Sigmoid colon (tissue), 7 donors: ENCODE data around the gene PPP1R9B. TPM values are rescaled to one million over a fixed set of nuclear protein-coding genes. Genes with fewer than 3 reads are reported as not detected.
A peak's percentile ranks its signal among the peaks of the same experiment; 100 is the strongest.

ENCODE experiments used
- DNase-seq: peaks from one replicate; pipeline ENCODE4 v3.0.0-alpha.2; 2019
- H3K27ac ChIP-seq, 4 donors: fragments of 200-600 bp; sonication (generic); one replicate each; pipeline ENCODE4 v1.5.1; 2016 to 2019; ENCODE audit warnings: mild to moderate bottlenecking in 1 of 4
- H3K27me3 ChIP-seq, 3 donors: fragments of 200-600 bp; sonication (generic); one replicate each; pipeline ENCODE4 v1.5.1; 2019; ENCODE audit warnings: mild to moderate bottlenecking in 1 of 3
- H3K36me3 ChIP-seq, 4 donors: fragments of 200-600 bp; sonication (generic); one replicate each; pipeline ENCODE4 v1.5.1; 2016 to 2019
- H3K4me1 ChIP-seq, 4 donors: fragments of 200-600 bp; sonication (generic); one replicate each; pipeline ENCODE4 v1.5.1; 2017 to 2019
- H3K4me3 ChIP-seq, 4 donors: fragments of 200-600 bp; sonication (generic); one replicate each; pipeline ENCODE4 v1.5.1; 2017 to 2019; ENCODE audit warnings: mild to moderate bottlenecking in 2 of 4, moderate library complexity in 1 of 4
- H3K9me3 ChIP-seq, 4 donors: fragments of 200-600 bp in 3 of 4; sonication (generic) in 3 of 4; one replicate each; pipeline versions ENCODE4 v1.5.1 to v1.6.1; 2013 to 2019
- CTCF ChIP-seq, 4 experiments: fragments of 450-650 bp in 3 of 4; fragments of 200-600 bp in 1 of 4; IDR thresholded peaks; one replicate each; pipeline ENCODE4 v1.5.1; 2016 to 2019; ENCODE audit warnings: antibody characterized with exemption in 4 of 4, mild to moderate bottlenecking in 3 of 4, moderate library complexity in 2 of 4
- EP300 ChIP-seq, 4 donors: sonication (generic); formaldehyde crosslinking; IDR thresholded peaks; one replicate each; pipeline ENCODE4 v1.6.1; 2017; ENCODE audit warnings: antibody characterized with exemption in 4 of 4
- POLR2A ChIP-seq, 2 donors: fragments of 450-650 bp; IDR thresholded peaks; one replicate each; pipeline ENCODE4 v1.6.1; 2016; ENCODE audit warnings: antibody characterized with exemption in 2 of 2, mild to moderate bottlenecking in 2 of 2, moderate library complexity in 2 of 2
- POLR2AphosphoS5 ChIP-seq, 4 donors: sonication (generic); formaldehyde crosslinking; IDR thresholded peaks; one replicate each; pipeline ENCODE4 v1.6.1; 2017; ENCODE audit warnings: antibody characterized with exemption in 4 of 4
- WGBS, 2 donors: extraction: QIAGEN DNeasy Blood & Tissue Kit; methylation state at CpG; one replicate each; pipeline ENCODE4 v1.1.7; 2013; 5-methylcytosine and 5-hydroxymethylcytosine counted together
- intact Hi-C: fragments of 100-400 bp; cut with DNase I; formaldehyde crosslinking; loops from one replicate; pipeline ENCODE4 v1.15.1; 2023
- polyA plus RNA-seq, 3 donors: library from polyadenylated mRNA; stranded (reverse); fragments of 200-250 nt; gene quantifications; one replicate each; pipeline ENCODE4 v1.2.3, GENCODE V29; 2013
- total RNA-seq, 4 donors: library from RNA; depleted of rRNA; stranded (reverse); fragments of >200 nt; gene quantifications; one replicate each; pipeline ENCODE4 v1.1.0, GENCODE V29; 2016
- donor health status: healthy with polysubstance abuse.
- donor health status: Bipolar disorder and iron deficiency.
- donor health status: healthy.

PPP1R9B gene
- total and polyA plus RNA-seq, 7 donors = 9.0 to 38.7 (median 16.8) TPM

- no peaks in the 10 kb centered on the region for H3K27me3 ChIP-seq
- TF ChIP-seq POLR2A (IDR thresholded peaks at IDR 0.05) = no peak
- peak in 2 of 4 donors; percentile 12 to 71 for TF ChIP-seq EP300 (IDR thresholded peaks at IDR 0.05)
- TF ChIP-seq CTCF (IDR thresholded peaks at IDR 0.05) = peak; percentile 5 to 63 (median 48)
- TF ChIP-seq POLR2AphosphoS5 (IDR thresholded peaks at IDR 0.05) = peak; percentile 23 to 62 (median 54)
- peak; percentile 95 for DNase-seq
- H3K27ac ChIP-seq = peak overlapping the region; percentile 81 to 99 (median 88)
- H3K9me3 ChIP-seq = no peaks in the 10 kb centered on the region
- no peaks in the 10 kb centered on the region for H3K36me3 ChIP-seq
- intact Hi-C loops = loop anchor here (2.0 kb wide), 1 partner anchor 21 kb away; no protein-coding TSS in a partner anchor
- H3K4me1 ChIP-seq = peaks cover 0 to 62% (median 51%) of the 10 kb centered on the region in 4 donors
- peak overlapping the region in 3 of 4 donors; percentile 1 to 18 (median 4) for H3K4me3 ChIP-seq
- 7 to 23% methylated on average over 22 of the region's 22 CpGs for WGBS, 2 donors
These were observed 27.7 kb upstream of the PPP1R9B start for GRCh38 chr17:50177983-50178834.

- Histone ChIP-seq H3K4me3 (peak overlapping the region in 2 of 4 donors; percentile 4 to 18), H3K27ac (peak overlapping the region; percentile 81 to 99 (median 88)), H3K36me3 (no peaks in the 10 kb centered on the region), H3K9me3 (no peaks in the 10 kb centered on the region), H3K27me3 (no peaks in the 10 kb centered on the region), H3K4me1 (peaks cover 0 to 67% (median 55%) of the 10 kb centered on the region in 4 donors)
- WGBS, 2 donors = 87 to 91% methylated on average over 10 of the region's 10 CpGs
- intact Hi-C loops = no loop called here
- no peak for DNase-seq
- TF ChIP-seq POLR2A (IDR thresholded peaks at IDR 0.05) (no peak), POLR2AphosphoS5 (IDR thresholded peaks at IDR 0.05) (no peak), EP300 (IDR thresholded peaks at IDR 0.05) (no peak), CTCF (IDR thresholded peaks at IDR 0.05) (no peak)
These were observed 27.0 kb upstream of the PPP1R9B start for GRCh38 chr17:50177476-50177875.

- H3K4me3 ChIP-seq = no peak overlapping the region
- 92 to 93% methylated on average over 20 of the region's 20 CpGs for WGBS, 2 donors
- H3K27ac ChIP-seq = peak overlapping the region; percentile 81 to 99 (median 88)
- intact Hi-C loops = no loop called here
- peaks cover 0 to 63% (median 55%) of the 10 kb centered on the region in 4 donors for H3K4me1 ChIP-seq
- H3K9me3 ChIP-seq = no peaks in the 10 kb centered on the region
- TF ChIP-seq POLR2AphosphoS5 (IDR thresholded peaks at IDR 0.05) (no peak), CTCF (IDR thresholded peaks at IDR 0.05) (peak in 1 of 4 experiments; percentile 37)
- no peaks in the 10 kb centered on the region for H3K27me3 ChIP-seq
- no peak for DNase-seq
- peaks cover 0 to 6% (median 0%) of the 10 kb centered on the region in 4 donors for H3K36me3 ChIP-seq
These were observed 26.3 kb upstream of the PPP1R9B start for GRCh38 chr17:50176559-50177357.

GRCh38 chr17:50175035-50175807 lies 24.7 kb upstream of the PPP1R9B start:
- TF ChIP-seq POLR2A (IDR thresholded peaks at IDR 0.05) (no peak), POLR2AphosphoS5 (IDR thresholded peaks at IDR 0.05) (no peak), CTCF (IDR thresholded peaks at IDR 0.05) (no peak), EP300 (IDR thresholded peaks at IDR 0.05) (no peak)
- 71 to 90% methylated on average over 16 of the region's 16 CpGs for WGBS, 2 donors
- DNase-seq = no peak
- Histone ChIP-seq H3K4me1 (peaks cover 0 to 58% (median 55%) of the 10 kb centered on the region in 4 donors), H3K9me3 (no peaks in the 10 kb centered on the region), H3K4me3 (no peak overlapping the region), H3K27me3 (no peaks in the 10 kb centered on the region), H3K36me3 (peaks cover 0 to 15% (median 6%) of the 10 kb centered on the region in 4 donors), H3K27ac (peak overlapping the region; percentile 81 to 99 (median 88))
- intact Hi-C loops = no loop called here
